ENCODE results near the gene EBF3. TPM values are rescaled to one million over a fixed set of nuclear protein-coding genes. Genes with fewer than 3 reads are reported as not detected.

Gene EBF3
- total and polyA plus RNA-seq, 10 donors = 0.02 to 0.20 (median 0.13) TPM; not detected in 6

GRCh38 chr10:129949891-129950291, 14.2 kb downstream of the EBF3 start:
- H3K4me1 ChIP-seq = no peaks in the 10 kb centered on the region
- peak; percentile 56 for DNase-seq
- H3K9me3 ChIP-seq = no peaks in the 10 kb centered on the region
- intact Hi-C loops (cut with DNase I; ENCODE audit: low total_unique reads) = no loop called here
- WGBS, 5 donors = 4 to 10% (median 8%) methylated on average over 13 to 16 of the region's 16 CpGs
- no peak overlapping the region for H3K4me3 ChIP-seq
- peaks cover 0 to 73% (median 14%) of the 10 kb centered on the region in 7 donors for H3K27me3 ChIP-seq (replicated peaks in 1 of 7)
- H3K27ac ChIP-seq = no peak overlapping the region
- TF ChIP-seq CTCF (IDR thresholded peaks at IDR 0.05 in 8 of 11, conservative IDR thresholded peaks at IDR 0.05 in 3 of 11) = no peak
- no peak for TF ChIP-seq POLR2AphosphoS5 (IDR thresholded peaks at IDR 0.05)
- no peak for TF ChIP-seq POLR2A (IDR thresholded peaks at IDR 0.05)
- no peaks in the 10 kb centered on the region for H3K36me3 ChIP-seq

GRCh38 chr10:129949411-129949810, 14.7 kb downstream of the EBF3 start:
- TF ChIP-seq CTCF (IDR thresholded peaks at IDR 0.05 in 8 of 11, conservative IDR thresholded peaks at IDR 0.05 in 3 of 11) = no peak
- no peak for TF ChIP-seq POLR2A (IDR thresholded peaks at IDR 0.05)
- TF ChIP-seq POLR2AphosphoS5 (IDR thresholded peaks at IDR 0.05) = no peak
- WGBS, 5 donors = 84 to 95% (median 93%) methylated on average over 7 to 9 of the region's 9 CpGs
- H3K27me3 ChIP-seq (replicated peaks in 1 of 7) = peaks cover 0 to 69% (median 14%) of the 10 kb centered on the region in 7 donors
- H3K4me1 ChIP-seq = no peaks in the 10 kb centered on the region
- DNase-seq = peak; percentile 59
- H3K36me3 ChIP-seq = no peaks in the 10 kb centered on the region
- H3K4me3 ChIP-seq = no peak overlapping the region
- H3K9me3 ChIP-seq = no peaks in the 10 kb centered on the region
- H3K27ac ChIP-seq = no peak overlapping the region
- intact Hi-C loops (cut with DNase I; ENCODE audit: low total_unique reads) = no loop called here

GRCh38 chr10:129946859-129947258, 17.2 kb downstream of the EBF3 start:
- H3K9me3 ChIP-seq = no peaks in the 10 kb centered on the region
- H3K4me3 ChIP-seq = no peak overlapping the region
- peak; percentile 63 for DNase-seq
- no peaks in the 10 kb centered on the region for H3K4me1 ChIP-seq
- no peak overlapping the region for H3K27ac ChIP-seq
- intact Hi-C loops (cut with DNase I; ENCODE audit: low total_unique reads) = no loop called here
- peaks cover 0 to 69% (median 8%) of the 10 kb centered on the region in 7 donors for H3K27me3 ChIP-seq (replicated peaks in 1 of 7)
- H3K36me3 ChIP-seq = no peaks in the 10 kb centered on the region
- TF ChIP-seq POLR2AphosphoS5 (IDR thresholded peaks at IDR 0.05) (no peak), POLR2A (IDR thresholded peaks at IDR 0.05) (no peak), CTCF (IDR thresholded peaks at IDR 0.05 in 8 of 11, conservative IDR thresholded peaks at IDR 0.05 in 3 of 11) (no peak)
- WGBS, 5 donors = 86 to 93% (median 90%) methylated on average over 12 to 14 of the region's 14 CpGs

- TF ChIP-seq POLR2AphosphoS5 (IDR thresholded peaks at IDR 0.05) (no peak), POLR2A (IDR thresholded peaks at IDR 0.05) (no peak), CTCF (IDR thresholded peaks at IDR 0.05 in 8 of 11, conservative IDR thresholded peaks at IDR 0.05 in 3 of 11) (no peak)
- H3K36me3 ChIP-seq = no peaks in the 10 kb centered on the region
- H3K4me1 ChIP-seq = no peaks in the 10 kb centered on the region
- H3K27ac ChIP-seq = no peak overlapping the region
- peak; percentile 23 for DNase-seq
- 77 to 91% (median 84%) methylated on average over 26 of the region's 26 CpGs for WGBS, 5 donors
- H3K27me3 ChIP-seq (replicated peaks in 1 of 7) = peaks cover 0 to 66% (median 8%) of the 10 kb centered on the region in 7 donors
- intact Hi-C loops (cut with DNase I; ENCODE audit: low total_unique reads) = no loop called here
- H3K9me3 ChIP-seq = no peaks in the 10 kb centered on the region
- H3K4me3 ChIP-seq = no peak overlapping the region
Observed at GRCh38 chr10:129945941-129946760, 17.9 kb downstream of the EBF3 start.
